OCI-LY3 (cell line): Measurements from ENCODE around the gene IQCE.

Experiments
- H2AFZ ChIP-seq: fragments of 200-600, 300-600 bp; shearing (Covaris generic); 2 replicates; pipeline ENCODE4 v1.6.0; 2014; ENCODE audit warnings: antibody characterized with exemption, low read depth, low read length
- H3K27ac ChIP-seq: fragments of 200-600, 300-600 bp; sonication (generic); 2 replicates; pipeline ENCODE4 v1.5.1; 2014; ENCODE audit warnings: mild to moderate bottlenecking, low read length, moderate library complexity, mixed read lengths
- H3K27me3 ChIP-seq: fragments of 200-600, 300-600 bp; sonication (generic); 2 replicates; pipeline ENCODE4 v1.6.1; 2014; ENCODE audit warnings: low read depth, low read length, mixed read lengths
- H3K36me3 ChIP-seq: fragments of 200-600, 300-600 bp; sonication (generic); replicated peaks from 2 replicates; pipeline ENCODE3; 2014; ENCODE audit warnings: low read depth, low read length, mixed read lengths
- H3K4me1 ChIP-seq: fragments of 300-600, 200-600 bp; sonication (generic); 2 replicates; pipeline ENCODE4 v1.6.1; 2014; ENCODE audit warnings: low read length, mixed read lengths
- H3K4me2 ChIP-seq: fragments of 200-600, 300-600 bp; sonication (generic); 2 replicates; pipeline ENCODE4 v1.6.1; 2014; ENCODE audit warnings: low read length, mixed read lengths
- H3K4me3 ChIP-seq: fragments of 300-600, 200-600 bp; sonication (generic); 2 replicates; pipeline ENCODE4 v1.5.1; 2014; ENCODE audit warnings: antibody characterized with exemption, mild to moderate bottlenecking, low read length, moderate library complexity
- H3K79me2 ChIP-seq: fragments of 300-600, 200-600 bp; shearing (Covaris generic); 2 replicates; pipeline ENCODE4 v1.6.1; 2014; ENCODE audit warnings: mild to moderate bottlenecking, low read length, mixed read lengths
- H3K9ac ChIP-seq: fragments of 300-600, 200-600 bp; shearing (Covaris generic); 2 replicates; pipeline ENCODE4 v1.6.0; 2014; ENCODE audit warnings: mild to moderate bottlenecking, low read length, moderate library complexity
- H3K9me3 ChIP-seq: fragments of 200-600, 300-600 bp; shearing (Covaris generic); 2 replicates; pipeline ENCODE4 v1.6.1; 2014; ENCODE audit warnings: low read length, mixed read lengths; ENCODE audit not compliant: insufficient read depth
- H4K20me1 ChIP-seq: fragments of 200-600, 300-600 bp; sonication (generic); 2 replicates; pipeline ENCODE4 v1.6.1; 2016; ENCODE audit warnings: low read length, mixed read lengths; ENCODE audit not compliant: insufficient read depth
- CTCF ChIP-seq: fragments of 200-600, 300-600 bp; sonication (generic); IDR thresholded peaks from 2 replicates; pipeline ENCODE4 v1.5.1; 2014; ENCODE audit warnings: antibody characterized with exemption, low read length, low read depth
- EZH2phosphoT487 ChIP-seq: fragments of 200-600 bp; shearing (Covaris generic); IDR thresholded peaks from 2 replicates; pipeline ENCODE4 v1.6.1; 2018; ENCODE audit warnings: antibody characterized with exemption, mixed run types, low read depth

The IQCE gene

GRCh38 chr7:2638224-2638991 lies 79.6 kb downstream of the IQCE start:
- Histone ChIP-seq H3K4me1 (peaks cover 35% of the 10 kb centered on the region), H3K9me3 (no peaks in the 10 kb centered on the region), H3K36me3 (no peaks in the 10 kb centered on the region), H3K9ac (no peak overlapping the region), H4K20me1 (peaks cover 12% of the 10 kb centered on the region; the same call in 1 of the 2 replicates), H3K27me3 (no peaks in the 10 kb centered on the region), H3K4me2 (peak overlapping the region; percentile 52), H2AFZ (no peak overlapping the region), H3K4me3 (no peak overlapping the region), H3K27ac (no peak overlapping the region), H3K79me2 (no peaks in the 10 kb centered on the region)
- no peak for TF ChIP-seq EZH2phosphoT487

- H3K9me3 ChIP-seq: no peaks in the 10 kb centered on the region
- H3K4me1 ChIP-seq: peaks cover 29% of the 10 kb centered on the region
- H3K27me3 ChIP-seq: no peaks in the 10 kb centered on the region
- TF ChIP-seq EZH2phosphoT487 (no peak), CTCF (no peak)
- no peaks in the 10 kb centered on the region for H3K36me3 ChIP-seq
- no peak overlapping the region for H3K4me3 ChIP-seq
- no peak overlapping the region for H3K4me2 ChIP-seq
- peaks cover 12% of the 10 kb centered on the region; the same call in 1 of the 2 replicates for H4K20me1 ChIP-seq
- no peaks in the 10 kb centered on the region for H3K79me2 ChIP-seq
- no peak overlapping the region for H3K27ac ChIP-seq
- H3K9ac ChIP-seq: no peak overlapping the region
- H2AFZ ChIP-seq: no peak overlapping the region
Measured at GRCh38 chr7:2639181-2639681, 80.5 kb downstream of the IQCE start.

GRCh38 chr7:2639695-2640481 lies 81.1 kb downstream of the IQCE start:
- Histone ChIP-seq H3K4me3 (no peak overlapping the region), H3K27ac (no peak overlapping the region), H3K27me3 (no peaks in the 10 kb centered on the region), H3K9me3 (no peaks in the 10 kb centered on the region), H3K36me3 (no peaks in the 10 kb centered on the region), H4K20me1 (peaks cover 10% of the 10 kb centered on the region; the same call in 1 of the 2 replicates), H3K4me2 (no peak overlapping the region), H2AFZ (no peak overlapping the region), H3K79me2 (no peaks in the 10 kb centered on the region), H3K4me1 (peaks cover 33% of the 10 kb centered on the region), H3K9ac (no peak overlapping the region)
- no peak for TF ChIP-seq CTCF
- no peak for TF ChIP-seq EZH2phosphoT487

- Histone ChIP-seq H3K9ac (no peak overlapping the region), H3K4me3 (no peak overlapping the region), H2AFZ (no peak overlapping the region), H3K9me3 (no peaks in the 10 kb centered on the region), H3K27me3 (no peaks in the 10 kb centered on the region), H3K36me3 (no peaks in the 10 kb centered on the region), H3K4me2 (no peak overlapping the region), H4K20me1 (peaks cover 7% of the 10 kb centered on the region; the same call in 1 of the 2 replicates), H3K27ac (no peak overlapping the region), H3K4me1 (peaks cover 38% of the 10 kb centered on the region), H3K79me2 (no peaks in the 10 kb centered on the region)
- TF ChIP-seq CTCF: no peak
- no peak for TF ChIP-seq EZH2phosphoT487
Measured at GRCh38 chr7:2640482-2640830, 81.7 kb downstream of the IQCE start.
